ENCODE data around the gene FNBP1. TPM values are rescaled to one million over a fixed set of nuclear protein-coding genes. Genes with fewer than 3 reads are reported as not detected.
A peak's percentile ranks its signal among the peaks of the same experiment; 100 is the strongest.

The FNBP1 gene
- total RNA-seq, 1 donor from 2014 or later = 48.4 TPM

- H3K27me3 Mint-ChIP-seq (ENCODE audit: low read depth) = no peaks in the 10 kb centered on the region
- peaks cover 7% of the 10 kb centered on the region for H3K36me3 Mint-ChIP-seq (ENCODE audit: low read depth)
- no peak for DNase-seq (ENCODE audit: low read depth, low spot score)
- no peak overlapping the region for H3K4me3 Mint-ChIP-seq
- H3K4me1 Mint-ChIP-seq = no peaks in the 10 kb centered on the region
- H3K27ac Mint-ChIP-seq (ENCODE audit: unreplicated experiment) = peak overlapping the region; percentile 88
- no peaks in the 10 kb centered on the region for H3K9me3 Mint-ChIP-seq
- no peak for TF ChIP-seq CTCF (conservative IDR thresholded peaks at IDR 0.05)
Measured at GRCh38 chr9:129860653-129861446, 182.1 kb downstream of the FNBP1 start.

- no peak for DNase-seq (ENCODE audit: low read depth, low spot score)
- H3K4me1 Mint-ChIP-seq = no peaks in the 10 kb centered on the region
- H3K27me3 Mint-ChIP-seq (ENCODE audit: low read depth) = no peaks in the 10 kb centered on the region
- H3K36me3 Mint-ChIP-seq (ENCODE audit: low read depth) = peaks cover 7% of the 10 kb centered on the region
- H3K9me3 Mint-ChIP-seq = no peaks in the 10 kb centered on the region
- no peak overlapping the region for H3K4me3 Mint-ChIP-seq
- H3K27ac Mint-ChIP-seq (ENCODE audit: unreplicated experiment) = no peak overlapping the region
- TF ChIP-seq CTCF (conservative IDR thresholded peaks at IDR 0.05) = no peak
Measured at GRCh38 chr9:129858167-129858962, 184.6 kb downstream of the FNBP1 start.

- no peak overlapping the region for H3K27ac Mint-ChIP-seq (ENCODE audit: unreplicated experiment)
- no peaks in the 10 kb centered on the region for H3K27me3 Mint-ChIP-seq (ENCODE audit: low read depth)
- H3K4me1 Mint-ChIP-seq = no peaks in the 10 kb centered on the region
- no peak overlapping the region for H3K4me3 Mint-ChIP-seq
- no peak for DNase-seq (ENCODE audit: low read depth, low spot score)
- TF ChIP-seq CTCF (conservative IDR thresholded peaks at IDR 0.05) = no peak
- no peaks in the 10 kb centered on the region for H3K9me3 Mint-ChIP-seq
- peaks cover 7% of the 10 kb centered on the region for H3K36me3 Mint-ChIP-seq (ENCODE audit: low read depth)
Measured at GRCh38 chr9:129857207-129857606, 185.8 kb downstream of the FNBP1 start.

- Mint-ChIP-seq H3K4me1 (no peaks in the 10 kb centered on the region), H3K36me3 (ENCODE audit: low read depth) (peaks cover 4% of the 10 kb centered on the region), H3K4me3 (no peak overlapping the region), H3K27ac (ENCODE audit: unreplicated experiment) (no peak overlapping the region), H3K9me3 (no peaks in the 10 kb centered on the region), H3K27me3 (ENCODE audit: low read depth) (no peaks in the 10 kb centered on the region)
- no peak for TF ChIP-seq CTCF (conservative IDR thresholded peaks at IDR 0.05)
- DNase-seq (ENCODE audit: low read depth, low spot score) = no peak
Measured at GRCh38 chr9:129854588-129855110, 188.3 kb downstream of the FNBP1 start.

GRCh38 chr9:129853614-129854013, 189.4 kb downstream of the FNBP1 start:
- Mint-ChIP-seq H3K27ac (ENCODE audit: unreplicated experiment) (no peak overlapping the region), H3K36me3 (ENCODE audit: low read depth) (peaks cover 4% of the 10 kb centered on the region)

More at GRCh38 chr9:129853614-129854013, 189.4 kb downstream of the FNBP1 start:
- Mint-ChIP-seq H3K4me1 (no peaks in the 10 kb centered on the region), H3K4me3 (no peak overlapping the region), H3K9me3 (no peaks in the 10 kb centered on the region), H3K27me3 (ENCODE audit: low read depth) (no peaks in the 10 kb centered on the region)
- DNase-seq (ENCODE audit: low read depth, low spot score) = no peak
- TF ChIP-seq CTCF (conservative IDR thresholded peaks at IDR 0.05) = no peak

Data from neural crest cell (in vitro differentiated cells).